A673 (cell line): ENCODE measurements around the gene MXRA7.

ENCODE experiments used
- CTCF ChIP-seq: fragments of 300-800, 200-600 bp; sonication (generic); conservative IDR thresholded peaks from 2 replicates; pipeline ENCODE4 v1.5.1; 2017; ENCODE audit warnings: low read depth, mild to moderate bottlenecking, antibody characterized with exemption, low read length, moderate library complexity, mixed read lengths
- EZH2 ChIP-seq: fragments of 200-600 bp; sonication (generic); IDR thresholded peaks from 2 replicates; pipeline ENCODE4 v1.6.1; 2017; ENCODE audit warnings: borderline replicate concordance, low read depth, mild to moderate bottlenecking, mixed read lengths, antibody characterized with exemption, low read length; ENCODE audit not compliant: poor library complexity, severe bottlenecking

GRCh38 chr17:76732734-76733617, 22.2 kb upstream of the MXRA7 start:
- no peak for TF ChIP-seq CTCF
- no peak for TF ChIP-seq EZH2
